Activated naive CD8-positive, alpha-beta T cell treated with anti-CD3 and anti-CD28 coated beads for 36 hours (primary cell): ENCODE data around the gene THAP9. TPM values are rescaled to one million over a fixed set of nuclear protein-coding genes. Genes with fewer than 3 reads are reported as not detected.
"Not testable (repeated sequence)": the region's sequence is repeated elsewhere in the genome, so short reads cannot be mapped to it uniquely, and the experiment has no call there.

ENCODE experiments used
- DNase-seq: peaks from one replicate; pipeline ENCODE4 v3.0.0; 2021
- H3K27ac Mint-ChIP-seq: one replicate; pipeline ENCODE4 v1.8.0; 2022; ENCODE audit warnings: mild to moderate bottlenecking, moderate library complexity, mixed read lengths
- H3K27me3 Mint-ChIP-seq: one replicate; pipeline ENCODE4 v1.8.0; 2022; ENCODE audit warnings: mild to moderate bottlenecking, mixed read lengths
- H3K36me3 Mint-ChIP-seq: one replicate; pipeline ENCODE4 v1.8.0; 2021; ENCODE audit warnings: mild to moderate bottlenecking, mixed read lengths
- H3K4me1 Mint-ChIP-seq: one replicate; pipeline ENCODE4 v1.8.0; 2021; ENCODE audit warnings: mixed read lengths
- H3K4me3 Mint-ChIP-seq: one replicate; pipeline ENCODE4 v1.8.0; 2022; ENCODE audit warnings: mild to moderate bottlenecking, moderate library complexity, mixed read lengths
- H3K9me3 Mint-ChIP-seq: one replicate; pipeline ENCODE4 v1.8.0; 2022; ENCODE audit warnings: mixed read lengths
- total RNA-seq, 2 experiments: library from RNA; stranded (reverse); gene quantifications; one replicate each; pipeline ENCODE4 v1.2.3, GENCODE V29; 2021

THAP9 gene
- total RNA-seq = 1 to 10 TPM; 3.8 to 4.9 TPM

- Mint-ChIP-seq H3K27me3 (no peaks in the 10 kb centered on the region), H3K9me3 (no peaks in the 10 kb centered on the region), H3K27ac (no peak within 1 kb of the TSS)
These were observed at the start of gene THAP9 for GRCh38 chr4:82900411-82901182. Gene THAP9 (plus strand): TSS chr4:82900735. CDS start chr4:82900803, 68 bp downstream.

GRCh38 chr4:82851318-82851717, 49.2 kb upstream of the THAP9 start:
- no peak overlapping the region for H3K4me3 Mint-ChIP-seq

More at GRCh38 chr4:82900411-82901182, at the start of gene THAP9:
- peaks cover 38% of the 10 kb centered on the region for H3K4me1 Mint-ChIP-seq
- H3K36me3 Mint-ChIP-seq = peaks cover 12% of the 10 kb centered on the region
- peak; percentile 98 for DNase-seq
- no peak within 1 kb of the TSS for H3K4me3 Mint-ChIP-seq

GRCh38 chr4:82851885-82852750, 48.4 kb upstream of the THAP9 start:
- DNase-seq = no peak
- H3K36me3 Mint-ChIP-seq = peaks cover 27% of the 10 kb centered on the region

More at GRCh38 chr4:82851318-82851717, 49.2 kb upstream of the THAP9 start:
- Mint-ChIP-seq H3K36me3 (peaks cover 32% of the 10 kb centered on the region), H3K27ac (no peak overlapping the region), H3K9me3 (no peaks in the 10 kb centered on the region), H3K4me1 (peaks cover 7% of the 10 kb centered on the region), H3K27me3 (no peaks in the 10 kb centered on the region)
- DNase-seq = no peak

GRCh38 chr4:82852751-82853285, 47.7 kb upstream of the THAP9 start:
- no peaks in the 10 kb centered on the region for H3K9me3 Mint-ChIP-seq
- H3K4me1 Mint-ChIP-seq = peaks cover 6% of the 10 kb centered on the region
- no peaks in the 10 kb centered on the region for H3K27me3 Mint-ChIP-seq
- no peak overlapping the region for H3K27ac Mint-ChIP-seq
- peaks cover 26% of the 10 kb centered on the region for H3K36me3 Mint-ChIP-seq
- DNase-seq = no peak
- no peak overlapping the region for H3K4me3 Mint-ChIP-seq

More at GRCh38 chr4:82851885-82852750, 48.4 kb upstream of the THAP9 start:
- no peaks in the 10 kb centered on the region for H3K9me3 Mint-ChIP-seq
- H3K27me3 Mint-ChIP-seq = no peaks in the 10 kb centered on the region
- no peak overlapping the region for H3K4me3 Mint-ChIP-seq
- H3K4me1 Mint-ChIP-seq = peaks cover 6% of the 10 kb centered on the region
- peak overlapping the region; percentile 29 for H3K27ac Mint-ChIP-seq

GRCh38 chr4:82860487-82860886, 40.0 kb upstream of the THAP9 start:
- not testable (repeated sequence) for H3K27me3 Mint-ChIP-seq, H3K27ac Mint-ChIP-seq, H3K4me3 Mint-ChIP-seq, H3K9me3 Mint-ChIP-seq, DNase-seq
- peaks cover 11% of the 10 kb centered on the region for H3K4me1 Mint-ChIP-seq
- H3K36me3 Mint-ChIP-seq = peaks cover 19% of the 10 kb centered on the region

- peaks cover 19% of the 10 kb centered on the region for H3K4me1 Mint-ChIP-seq
- no peak overlapping the region for H3K4me3 Mint-ChIP-seq
- no peak overlapping the region for H3K27ac Mint-ChIP-seq
- no peak for DNase-seq
- peaks cover 4% of the 10 kb centered on the region for H3K9me3 Mint-ChIP-seq
- H3K27me3 Mint-ChIP-seq = no peaks in the 10 kb centered on the region
- peaks cover 22% of the 10 kb centered on the region for H3K36me3 Mint-ChIP-seq
These were observed 39.0 kb upstream of the THAP9 start for GRCh38 chr4:82861529-82861928.

GRCh38 chr4:82864336-82864979, 36.1 kb upstream of the THAP9 start:
- H3K36me3 Mint-ChIP-seq = peaks cover 31% of the 10 kb centered on the region
- DNase-seq = peak; percentile 14

GRCh38 chr4:82865592-82865991, 34.9 kb upstream of the THAP9 start:
- H3K4me3 Mint-ChIP-seq = no peak overlapping the region
- H3K27ac Mint-ChIP-seq = peak overlapping the region; percentile 83
- DNase-seq = no peak
- H3K4me1 Mint-ChIP-seq = peaks cover 22% of the 10 kb centered on the region
- peaks cover 33% of the 10 kb centered on the region for H3K36me3 Mint-ChIP-seq
- no peaks in the 10 kb centered on the region for H3K27me3 Mint-ChIP-seq
- peaks cover 4% of the 10 kb centered on the region for H3K9me3 Mint-ChIP-seq

More at GRCh38 chr4:82864336-82864979, 36.1 kb upstream of the THAP9 start:
- H3K4me1 Mint-ChIP-seq = peaks cover 22% of the 10 kb centered on the region
- H3K4me3 Mint-ChIP-seq = peak overlapping the region; percentile 60
- H3K27ac Mint-ChIP-seq = peak overlapping the region; percentile 84
- peaks cover 4% of the 10 kb centered on the region for H3K9me3 Mint-ChIP-seq
- H3K27me3 Mint-ChIP-seq = no peaks in the 10 kb centered on the region

GRCh38 chr4:82866033-82866432, 34.5 kb upstream of the THAP9 start:
- Mint-ChIP-seq H3K27ac (peak overlapping the region; percentile 83), H3K36me3 (peaks cover 36% of the 10 kb centered on the region), H3K4me1 (peaks cover 22% of the 10 kb centered on the region), H3K4me3 (peak overlapping the region; percentile 10)
- not testable (repeated sequence) for DNase-seq, H3K27me3 Mint-ChIP-seq, H3K9me3 Mint-ChIP-seq

GRCh38 chr4:82866706-82867385, 33.7 kb upstream of the THAP9 start:
- peak overlapping the region; percentile 16 for H3K27ac Mint-ChIP-seq
- H3K4me3 Mint-ChIP-seq = no peak overlapping the region
- peaks cover 4% of the 10 kb centered on the region for H3K9me3 Mint-ChIP-seq
- no peak for DNase-seq
- peaks cover 22% of the 10 kb centered on the region for H3K4me1 Mint-ChIP-seq
- no peaks in the 10 kb centered on the region for H3K27me3 Mint-ChIP-seq
- peaks cover 34% of the 10 kb centered on the region for H3K36me3 Mint-ChIP-seq

- no peak overlapping the region for H3K4me3 Mint-ChIP-seq
- peaks cover 22% of the 10 kb centered on the region for H3K4me1 Mint-ChIP-seq
- peaks cover 35% of the 10 kb centered on the region for H3K36me3 Mint-ChIP-seq
- no peaks in the 10 kb centered on the region for H3K27me3 Mint-ChIP-seq
- peaks cover 4% of the 10 kb centered on the region for H3K9me3 Mint-ChIP-seq
- no peak overlapping the region for H3K27ac Mint-ChIP-seq
- no peak for DNase-seq
These were observed 32.0 kb upstream of the THAP9 start for GRCh38 chr4:82868572-82868971.

GRCh38 chr4:82885410-82885809, 15.1 kb upstream of the THAP9 start:
- H3K9me3 Mint-ChIP-seq = no peaks in the 10 kb centered on the region
- H3K27ac Mint-ChIP-seq = no peak overlapping the region
- H3K4me1 Mint-ChIP-seq = peaks cover 45% of the 10 kb centered on the region
- H3K36me3 Mint-ChIP-seq = peaks cover 18% of the 10 kb centered on the region
- H3K4me3 Mint-ChIP-seq = no peak overlapping the region
- H3K27me3 Mint-ChIP-seq = no peaks in the 10 kb centered on the region
- DNase-seq = no peak

- Mint-ChIP-seq H3K4me3 (no peak overlapping the region), H3K9me3 (no peaks in the 10 kb centered on the region), H3K4me1 (peaks cover 46% of the 10 kb centered on the region), H3K27ac (peak overlapping the region; percentile 3), H3K36me3 (peaks cover 18% of the 10 kb centered on the region), H3K27me3 (no peaks in the 10 kb centered on the region)
- no peak for DNase-seq
These were observed 14.2 kb upstream of the THAP9 start for GRCh38 chr4:82886147-82886942.
